ENCODE data around the gene RERE.

The RERE gene

GRCh38 chr1:8591569-8591968 is 225.9 kb downstream of the RERE start:
- Histone ChIP-seq H2AFZ (ENCODE audit: insufficient read depth, low read length, poor library complexity) (no peak overlapping the region), H3K27me3 (ENCODE audit: insufficient read depth, low read length) (no peaks in the 10 kb centered on the region), H4K12ac (ENCODE audit: low read depth, low read length) (no peak overlapping the region), H3K9me3 (ENCODE audit: insufficient read depth, low read depth, low read length) (no peaks in the 10 kb centered on the region), H3K18ac (ENCODE audit: low read length) (no peak overlapping the region), H4K91ac (ENCODE audit: low read depth, low read length) (no peak overlapping the region), H3K79me2 (ENCODE audit: control insufficient read depth, insufficient read depth, low read length, poor library complexity) (peaks cover 1% of the 10 kb centered on the region), H3K4ac (ENCODE audit: low read depth, low read length) (peak overlapping the region; percentile 68), H2BK120ac (ENCODE audit: insufficient read depth, low read length, poor library complexity) (no peak overlapping the region), H2BK12ac (ENCODE audit: low read length) (no peak overlapping the region), H3K4me3 (ENCODE audit: low read depth, low read length) (no peak overlapping the region), H3K9ac (ENCODE audit: low read length) (no peak overlapping the region), H3K4me1 (ENCODE audit: control insufficient read depth in 1 of 2, insufficient read depth in 2 of 2, low read length in 2 of 2) (peaks cover 2 to 8% of the 10 kb centered on the region in 2 experiments), H3K27ac (ENCODE audit: low read depth, low read length) (no peak overlapping the region), H2AK5ac (ENCODE audit: low read length) (no peak overlapping the region), H3K79me1 (ENCODE audit: low read length) (no peaks in the 10 kb centered on the region), H3K36me3 (ENCODE audit: control insufficient read depth in 1 of 2, insufficient read depth in 2 of 2, low read length in 2 of 2) (peaks cover 0 to 1% of the 10 kb centered on the region in 2 experiments), H3K14ac (ENCODE audit: low read length) (no peak overlapping the region), H3K4me2 (ENCODE audit: low read length) (no peak overlapping the region), H3K23ac (ENCODE audit: low read length) (no peak overlapping the region), H2BK5ac (ENCODE audit: low read depth, low read length, poor library complexity) (no peak overlapping the region), H4K8ac (ENCODE audit: low read depth, low read length) (no peak overlapping the region)
- no CpG with 5 or more reads among the region's 5 CpGs for WGBS (ENCODE audit: extremely low coverage, insufficient coverage, insufficient read length)
- no peak for DNase-seq

- no peak for DNase-seq
- H3K27ac ChIP-seq (ENCODE audit: low read depth, low read length), result no peak overlapping the region
- H4K91ac ChIP-seq (ENCODE audit: low read depth, low read length), result no peak overlapping the region
- no peak overlapping the region for H3K4me2 ChIP-seq (ENCODE audit: low read length)
- H3K4me1 ChIP-seq (ENCODE audit: control insufficient read depth in 1 of 2, insufficient read depth in 2 of 2, low read length in 2 of 2), result peaks cover 2 to 8% of the 10 kb centered on the region in 2 experiments
- no peak overlapping the region for H3K4ac ChIP-seq (ENCODE audit: low read depth, low read length)
- no peak overlapping the region for H2BK12ac ChIP-seq (ENCODE audit: low read length)
- H4K12ac ChIP-seq (ENCODE audit: low read depth, low read length), result no peak overlapping the region
- H3K9ac ChIP-seq (ENCODE audit: low read length), result no peak overlapping the region
- H2AK5ac ChIP-seq (ENCODE audit: low read length), result no peak overlapping the region
- H2BK5ac ChIP-seq (ENCODE audit: low read depth, low read length, poor library complexity), result no peak overlapping the region
- no peak overlapping the region for H4K8ac ChIP-seq (ENCODE audit: low read depth, low read length)
- H2AFZ ChIP-seq (ENCODE audit: insufficient read depth, low read length, poor library complexity), result no peak overlapping the region
- no peaks in the 10 kb centered on the region for H3K9me3 ChIP-seq (ENCODE audit: insufficient read depth, low read depth, low read length)
- no CpG with 5 or more reads among the region's 6 CpGs for WGBS (ENCODE audit: extremely low coverage, insufficient coverage, insufficient read length)
- peaks cover 1% of the 10 kb centered on the region for H3K79me2 ChIP-seq (ENCODE audit: control insufficient read depth, insufficient read depth, low read length, poor library complexity)
- H3K23ac ChIP-seq (ENCODE audit: low read length), result no peak overlapping the region
- peaks cover 0 to 1% of the 10 kb centered on the region in 2 experiments for H3K36me3 ChIP-seq (ENCODE audit: control insufficient read depth in 1 of 2, insufficient read depth in 2 of 2, low read length in 2 of 2)
- no peak overlapping the region for H3K14ac ChIP-seq (ENCODE audit: low read length)
- H3K27me3 ChIP-seq (ENCODE audit: insufficient read depth, low read length), result no peaks in the 10 kb centered on the region
- no peaks in the 10 kb centered on the region for H3K79me1 ChIP-seq (ENCODE audit: low read length)
- H3K4me3 ChIP-seq (ENCODE audit: low read depth, low read length), result no peak overlapping the region
- H2BK120ac ChIP-seq (ENCODE audit: insufficient read depth, low read length, poor library complexity), result no peak overlapping the region
- H3K18ac ChIP-seq (ENCODE audit: low read length), result no peak overlapping the region
Measured at GRCh38 chr1:8590721-8591351, 226.6 kb downstream of the RERE start.

GRCh38 chr1:8589571-8589970 is 227.9 kb downstream of the RERE start:
- no peak overlapping the region for H2BK5ac ChIP-seq (ENCODE audit: low read depth, low read length, poor library complexity)
- H3K4ac ChIP-seq (ENCODE audit: low read depth, low read length), result no peak overlapping the region

GRCh38 chr1:8587784-8588183 is 229.7 kb downstream of the RERE start:
- no peak overlapping the region for H3K4me2 ChIP-seq (ENCODE audit: low read length)
- no peak overlapping the region for H2BK5ac ChIP-seq (ENCODE audit: low read depth, low read length, poor library complexity)
- WGBS (ENCODE audit: extremely low coverage, insufficient coverage, insufficient read length), result no CpG with 5 or more reads among the region's 5 CpGs

More at GRCh38 chr1:8589571-8589970, 227.9 kb downstream of the RERE start:
- Histone ChIP-seq H3K4me2 (ENCODE audit: low read length) (no peak overlapping the region), H4K12ac (ENCODE audit: low read depth, low read length) (no peak overlapping the region), H3K27me3 (ENCODE audit: insufficient read depth, low read length) (no peaks in the 10 kb centered on the region), H2BK120ac (ENCODE audit: insufficient read depth, low read length, poor library complexity) (no peak overlapping the region), H3K36me3 (ENCODE audit: control insufficient read depth in 1 of 2, insufficient read depth in 2 of 2, low read length in 2 of 2) (peaks cover 0 to 1% of the 10 kb centered on the region in 2 experiments), H3K9ac (ENCODE audit: low read length) (no peak overlapping the region), H3K18ac (ENCODE audit: low read length) (no peak overlapping the region), H3K4me1 (ENCODE audit: control insufficient read depth in 1 of 2, insufficient read depth in 2 of 2, low read length in 2 of 2) (peaks cover 2 to 8% of the 10 kb centered on the region in 2 experiments), H2AFZ (ENCODE audit: insufficient read depth, low read length, poor library complexity) (no peak overlapping the region), H4K91ac (ENCODE audit: low read depth, low read length) (no peak overlapping the region), H3K4me3 (ENCODE audit: low read depth, low read length) (no peak overlapping the region), H3K27ac (ENCODE audit: low read depth, low read length) (no peak overlapping the region), H3K23ac (ENCODE audit: low read length) (no peak overlapping the region), H3K14ac (ENCODE audit: low read length) (no peak overlapping the region), H3K9me3 (ENCODE audit: insufficient read depth, low read depth, low read length) (no peaks in the 10 kb centered on the region), H4K8ac (ENCODE audit: low read depth, low read length) (no peak overlapping the region), H2BK12ac (ENCODE audit: low read length) (no peak overlapping the region), H2AK5ac (ENCODE audit: low read length) (no peak overlapping the region), H3K79me1 (ENCODE audit: low read length) (no peaks in the 10 kb centered on the region), H3K79me2 (ENCODE audit: control insufficient read depth, insufficient read depth, low read length, poor library complexity) (no peaks in the 10 kb centered on the region)
- DNase-seq, result no peak
- WGBS (ENCODE audit: extremely low coverage, insufficient coverage, insufficient read length), result 100% methylated on average over 3 of the region's 4 CpGs

More at GRCh38 chr1:8587784-8588183, 229.7 kb downstream of the RERE start:
- Histone ChIP-seq H3K14ac (ENCODE audit: low read length) (no peak overlapping the region), H3K9me3 (ENCODE audit: insufficient read depth, low read depth, low read length) (no peaks in the 10 kb centered on the region), H4K91ac (ENCODE audit: low read depth, low read length) (no peak overlapping the region), H3K18ac (ENCODE audit: low read length) (no peak overlapping the region), H3K4me3 (ENCODE audit: low read depth, low read length) (no peak overlapping the region), H2AFZ (ENCODE audit: insufficient read depth, low read length, poor library complexity) (no peak overlapping the region), H3K79me2 (ENCODE audit: control insufficient read depth, insufficient read depth, low read length, poor library complexity) (no peaks in the 10 kb centered on the region), H2AK5ac (ENCODE audit: low read length) (no peak overlapping the region), H3K79me1 (ENCODE audit: low read length) (no peaks in the 10 kb centered on the region), H3K36me3 (ENCODE audit: control insufficient read depth in 1 of 2, insufficient read depth in 2 of 2, low read length in 2 of 2) (no peaks in the 10 kb centered on the region), H3K23ac (ENCODE audit: low read length) (no peak overlapping the region), H3K4me1 (ENCODE audit: control insufficient read depth in 1 of 2, insufficient read depth in 2 of 2, low read length in 2 of 2) (peaks cover 2 to 8% of the 10 kb centered on the region in 2 experiments), H3K9ac (ENCODE audit: low read length) (no peak overlapping the region), H3K4ac (ENCODE audit: low read depth, low read length) (no peak overlapping the region), H3K27me3 (ENCODE audit: insufficient read depth, low read length) (no peaks in the 10 kb centered on the region), H4K12ac (ENCODE audit: low read depth, low read length) (no peak overlapping the region), H2BK120ac (ENCODE audit: insufficient read depth, low read length, poor library complexity) (no peak overlapping the region), H4K8ac (ENCODE audit: low read depth, low read length) (no peak overlapping the region), H2BK12ac (ENCODE audit: low read length) (no peak overlapping the region), H3K27ac (ENCODE audit: low read depth, low read length) (no peak overlapping the region)
- DNase-seq, result no peak
